ENCODE measurements around the gene PSMA7.

Gene PSMA7

DNA sequence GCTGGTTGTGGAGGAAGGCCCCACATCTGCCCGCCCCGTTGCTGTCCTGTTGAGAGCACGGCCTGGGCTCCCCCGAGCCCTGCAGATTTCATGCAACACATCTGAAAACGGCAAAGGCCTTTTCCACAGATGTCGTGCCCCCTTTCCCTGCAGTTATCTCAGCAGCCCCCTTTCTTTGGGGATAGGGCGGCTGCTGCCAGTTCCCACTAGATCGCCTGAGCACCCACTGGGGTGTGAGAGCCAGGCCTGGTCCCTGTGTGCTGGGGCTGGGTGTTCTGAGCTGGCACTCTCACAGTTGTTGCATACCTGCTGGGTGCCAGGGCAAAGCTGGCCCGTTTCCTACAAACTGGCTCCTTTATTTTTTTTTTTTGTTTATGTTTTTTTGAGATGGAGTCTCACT, 27.3 kb upstream of the PSMA7 start:
- no peak for DNase-seq

DNA sequence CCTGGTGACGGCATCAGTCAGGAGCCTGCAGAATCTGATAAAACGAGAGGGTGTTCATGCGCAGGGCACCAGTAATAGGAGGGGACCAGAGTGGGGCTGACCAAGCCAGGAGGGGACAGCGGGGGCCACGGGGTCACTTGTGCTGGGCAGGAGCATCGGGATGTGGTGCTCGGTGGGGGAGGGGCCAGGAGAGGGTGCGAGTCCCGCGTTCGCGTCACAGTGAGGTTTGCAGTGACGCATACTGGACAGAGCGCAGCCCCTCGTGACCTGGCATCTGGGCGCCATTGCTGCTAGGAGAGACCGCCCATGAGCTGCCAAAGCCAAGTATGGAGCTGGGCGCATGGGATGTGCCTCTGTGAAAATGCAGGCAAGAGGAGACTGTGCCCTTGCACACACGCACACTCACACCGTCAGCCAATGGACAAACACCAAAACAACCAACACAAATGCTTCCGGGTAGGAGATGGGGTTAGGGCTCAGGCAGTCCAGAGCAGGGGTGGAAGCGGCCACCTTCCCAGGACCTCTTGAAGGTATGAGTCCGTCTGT, 25.8 kb upstream of the PSMA7 start:
- no peak for DNase-seq

DNA sequence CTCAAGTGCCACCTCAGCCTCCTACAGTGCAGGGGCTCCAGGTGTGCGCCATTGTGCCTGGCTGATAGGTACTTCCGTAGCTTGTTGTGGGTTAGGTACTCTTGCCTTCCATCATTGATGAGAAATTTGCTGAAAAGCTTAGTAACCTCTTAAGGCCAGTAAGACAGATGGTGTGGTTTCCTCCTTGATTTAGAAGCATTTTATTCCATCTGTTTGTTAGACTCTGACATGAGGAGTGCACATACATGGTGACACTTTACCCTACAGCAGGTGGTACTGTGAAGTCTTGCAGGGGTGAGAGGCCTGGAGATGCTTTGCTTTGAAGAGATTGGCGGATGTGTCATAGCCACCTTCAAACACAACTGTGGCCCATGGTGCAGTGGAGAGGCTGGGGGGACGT, 24.9 kb upstream of the PSMA7 start:
- DNase-seq: no peak

DNA sequence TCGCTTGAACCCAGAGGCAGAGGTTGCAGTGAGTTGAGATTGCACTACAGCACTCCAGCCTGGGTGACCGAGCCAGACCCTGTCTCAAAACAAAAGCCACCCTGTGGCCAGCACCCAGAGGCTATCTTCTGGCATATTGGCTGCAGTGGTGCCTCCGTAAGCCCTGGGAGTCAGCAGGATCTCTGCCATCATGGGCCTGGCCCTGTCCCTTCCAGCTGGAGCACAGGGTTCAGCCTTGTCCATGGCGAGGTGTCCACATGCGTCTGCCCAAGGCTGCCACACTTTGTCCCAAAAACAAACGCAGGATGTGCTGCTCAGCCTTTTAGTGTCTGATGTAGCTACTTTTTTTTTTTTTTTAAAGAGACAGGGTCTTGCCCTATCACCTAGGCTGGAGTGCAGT, 24.3 kb upstream of the PSMA7 start:
- DNase-seq: no peak

DNA sequence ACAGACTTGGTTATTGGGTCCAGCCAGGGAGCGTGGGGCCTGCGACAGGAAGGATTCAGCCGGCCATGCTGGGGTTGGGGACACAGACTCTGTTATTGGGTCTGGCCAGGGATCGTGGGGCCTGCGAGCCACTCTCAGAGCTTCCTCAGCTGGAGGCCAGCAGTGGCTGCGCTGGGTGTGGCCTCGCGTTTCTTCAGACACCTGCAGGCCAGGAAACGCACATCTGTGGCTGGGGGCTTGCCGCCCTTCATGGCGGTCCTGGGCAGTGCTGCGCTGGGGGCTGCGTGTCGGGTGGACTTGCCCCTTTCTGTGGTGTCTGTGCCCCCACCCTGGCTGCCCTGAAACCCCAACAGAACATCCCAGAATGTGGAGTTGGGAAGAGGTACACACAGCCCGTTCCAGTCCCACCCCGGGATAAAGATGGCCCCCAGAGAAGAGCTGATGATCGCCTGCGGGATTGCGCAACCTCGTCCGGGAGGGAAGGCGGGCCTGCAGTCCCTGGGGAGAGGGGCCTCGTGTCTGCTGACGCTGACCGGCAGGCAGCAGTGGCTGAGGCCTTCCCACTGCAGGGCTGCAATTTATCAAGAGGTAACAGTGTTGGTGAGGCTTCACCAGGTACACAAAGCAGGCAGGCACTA, 22.7 kb upstream of the PSMA7 start:
- no peak for DNase-seq

DNA sequence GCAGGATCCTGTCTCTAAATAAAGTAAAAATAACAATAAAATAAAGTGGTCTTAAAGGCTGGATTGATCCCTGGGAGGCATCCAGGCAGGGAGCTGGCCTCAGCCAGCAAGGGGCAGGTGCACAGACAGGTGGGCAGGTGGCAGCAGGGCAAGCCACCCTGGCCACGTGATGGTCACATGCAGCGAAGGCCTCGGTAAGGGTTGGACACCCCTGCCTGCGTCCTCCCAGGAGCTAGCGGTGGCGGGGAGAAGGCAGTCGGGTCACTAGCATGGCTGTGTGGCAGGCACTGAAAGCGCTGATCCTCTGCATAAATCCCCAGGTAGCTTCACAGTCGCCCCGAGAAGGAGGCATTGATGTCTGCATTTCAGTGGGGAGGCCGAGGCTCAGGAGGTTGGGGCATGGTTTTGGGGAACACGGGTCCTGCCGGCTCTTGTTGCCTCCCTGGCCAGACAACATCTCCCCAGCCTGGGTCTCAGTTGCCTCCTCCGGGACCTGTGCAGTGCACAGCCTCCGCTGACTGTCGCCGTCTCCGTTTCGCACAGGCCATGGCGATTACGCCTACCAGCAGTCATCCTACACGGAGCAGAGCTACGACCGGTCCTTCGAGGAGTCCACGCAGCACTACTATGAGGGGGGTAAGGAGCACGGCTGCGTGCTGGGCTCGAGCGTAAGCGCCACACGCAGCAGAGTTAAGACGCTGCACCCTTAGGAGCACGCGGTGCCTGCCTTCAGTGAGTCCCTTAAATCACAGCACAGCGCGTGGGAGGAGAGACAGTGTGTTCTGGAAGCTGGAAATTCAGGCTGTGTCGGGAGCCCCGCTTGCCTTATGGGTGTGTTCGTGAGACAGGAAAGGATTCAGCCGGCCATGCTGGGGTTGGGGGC, 21.9 kb upstream of the PSMA7 start:
- DNase-seq: no peak

DNA sequence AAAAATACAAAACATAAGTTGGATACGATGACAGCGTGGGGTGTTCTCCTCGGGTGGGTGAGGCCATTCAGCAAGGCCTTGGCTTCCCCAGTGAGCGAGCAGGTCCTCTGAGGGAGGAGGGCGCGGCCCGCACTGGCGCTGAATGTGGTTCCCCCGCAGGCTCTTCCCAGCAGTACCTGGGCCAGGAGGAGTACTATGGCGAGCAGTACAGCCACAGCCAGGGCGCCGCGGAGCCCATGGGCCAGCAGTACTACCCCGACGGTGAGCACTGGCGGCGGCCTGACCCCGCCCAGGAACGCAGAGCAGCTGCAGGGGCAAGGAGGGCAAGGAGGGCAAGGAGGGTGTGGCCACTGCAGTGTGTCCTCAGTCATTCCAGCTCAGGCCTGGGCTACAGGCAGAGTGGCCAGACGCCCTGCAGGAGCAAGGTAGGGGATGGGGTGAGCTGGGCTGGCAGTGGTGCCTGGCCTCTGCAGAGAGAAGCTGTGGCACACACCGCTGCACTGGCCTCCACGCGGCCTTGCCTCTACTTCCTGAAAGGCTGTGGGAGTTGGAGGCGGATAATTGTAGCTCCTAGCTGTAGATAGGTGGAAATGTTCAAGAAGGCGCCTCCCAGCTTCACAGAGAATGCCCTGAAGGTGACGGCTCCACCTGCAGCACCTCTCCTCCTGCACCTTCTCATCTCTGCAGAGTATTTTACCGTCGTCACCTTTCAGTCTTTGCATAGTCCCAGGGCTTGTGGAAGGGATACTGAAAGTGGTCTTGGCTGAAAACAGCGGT, 21.0 kb upstream of the PSMA7 start:
- no peak for DNase-seq

DNA sequence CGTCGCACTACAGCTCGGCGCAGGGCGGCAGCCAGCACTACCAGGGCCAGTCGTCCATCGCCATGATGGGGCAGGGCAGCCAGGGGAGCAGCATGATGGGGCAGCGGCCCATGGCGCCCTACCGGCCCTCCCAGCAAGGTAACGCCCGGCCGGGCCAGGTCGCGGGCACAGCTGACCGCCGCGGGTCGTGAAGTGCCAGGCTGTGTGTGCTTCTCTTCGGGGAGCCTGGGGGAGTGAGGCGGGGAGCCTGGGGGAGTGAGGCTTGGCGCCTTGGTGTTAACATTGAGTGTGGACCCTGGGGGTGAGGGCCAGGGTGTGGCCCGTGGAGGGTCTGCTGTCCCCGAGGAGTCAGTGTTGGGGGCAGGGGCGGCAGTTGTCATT, 20.3 kb upstream of the PSMA7 start:
- DNase-seq: no peak

DNA sequence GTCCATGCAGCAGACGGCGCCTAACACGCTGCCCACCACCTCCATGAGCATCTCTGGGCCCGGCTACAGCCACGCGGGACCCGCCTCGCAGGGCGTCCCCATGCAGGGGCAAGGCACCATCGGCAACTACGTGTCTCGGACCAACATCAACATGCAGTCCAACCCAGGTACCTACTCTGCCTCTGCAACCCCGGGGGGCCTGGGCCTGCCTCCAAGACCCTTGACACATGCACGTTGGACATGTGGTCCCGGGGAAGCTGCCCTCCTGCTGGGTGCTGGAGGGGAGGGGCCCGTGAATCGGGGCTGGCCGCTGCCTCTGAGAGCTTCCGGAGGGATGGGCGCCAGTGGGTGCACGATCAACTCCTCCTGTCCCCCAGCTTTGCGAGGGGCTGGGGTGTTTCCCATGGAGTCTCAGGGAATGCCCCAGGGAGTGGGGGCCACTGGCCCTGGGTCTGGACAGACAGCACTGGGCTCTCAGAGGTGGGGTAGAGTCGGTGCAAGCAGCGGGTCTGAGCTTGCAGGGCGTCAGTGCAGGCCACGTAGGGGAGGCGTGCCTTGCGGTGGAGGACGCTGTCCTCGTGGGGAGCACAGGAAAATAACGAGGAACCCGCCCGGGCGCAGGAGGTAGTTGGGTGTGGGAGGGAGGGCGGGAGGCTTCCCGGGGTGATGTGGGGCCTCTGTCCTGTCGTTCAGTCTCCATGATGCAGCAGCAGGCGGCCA, 19.7 kb upstream of the PSMA7 start:
- no peak for DNase-seq

DNA sequence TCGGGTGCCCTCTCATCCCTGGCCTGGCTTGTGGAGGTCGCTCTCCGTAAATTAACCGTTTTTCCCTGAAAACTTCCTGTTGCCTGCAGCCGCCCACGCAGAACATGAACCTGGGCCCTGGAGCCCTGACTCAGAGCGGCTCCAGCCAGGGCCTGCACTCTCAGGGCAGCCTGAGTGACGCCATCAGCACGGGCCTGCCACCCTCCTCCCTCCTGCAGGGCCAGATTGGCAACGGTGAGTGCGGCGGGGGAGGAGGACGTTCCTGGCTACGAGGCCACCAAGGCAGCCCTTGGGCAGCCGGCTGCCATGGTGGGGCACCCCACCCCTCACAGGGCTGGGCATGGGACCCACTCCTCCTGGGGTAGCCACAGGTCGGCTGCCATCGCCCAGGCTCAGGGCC, 18.2 kb upstream of the PSMA7 start:
- DNase-seq: no peak

DNA sequence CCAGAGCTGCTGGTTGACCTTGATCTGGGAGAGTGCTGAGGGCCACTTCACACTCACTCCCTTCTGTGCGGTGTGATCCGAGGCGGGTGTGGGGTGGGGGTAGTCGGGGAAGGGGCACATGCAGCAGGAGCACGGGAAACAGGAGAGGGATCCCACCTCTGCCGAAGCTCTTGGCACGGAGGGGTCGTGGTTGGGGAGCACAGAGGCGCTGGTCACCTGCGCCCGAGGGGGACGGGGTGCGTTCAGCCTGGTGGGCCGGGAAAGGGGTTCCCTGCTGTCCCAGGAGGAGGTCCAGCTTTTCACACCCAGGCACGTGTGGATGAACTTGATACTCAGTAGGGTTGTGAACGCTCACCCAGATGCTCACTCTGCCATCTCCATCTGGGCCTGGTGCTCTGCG, 17.7 kb upstream of the PSMA7 start:
- no peak for DNase-seq

DNA sequence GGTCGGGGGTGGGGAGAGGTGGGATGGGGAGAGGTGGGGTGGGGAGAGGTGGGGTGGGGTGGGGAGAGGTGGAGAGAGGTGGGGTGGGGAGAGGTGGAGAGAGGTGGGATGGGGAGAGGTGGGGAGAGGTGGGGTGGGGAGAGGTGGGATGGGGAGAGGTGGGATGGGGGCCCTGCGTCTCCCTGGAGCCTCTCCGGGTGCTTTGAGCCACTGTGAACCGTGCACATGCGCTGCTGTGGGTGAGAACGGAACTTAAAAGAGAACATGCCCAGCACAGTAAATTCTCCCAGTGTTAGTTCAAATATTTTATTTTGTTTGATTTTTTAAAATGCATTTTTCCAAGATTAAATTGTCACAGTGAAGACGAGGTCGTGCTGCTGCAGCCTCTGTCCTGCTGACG, 17.1 kb upstream of the PSMA7 start:
- no peak for DNase-seq

DNA sequence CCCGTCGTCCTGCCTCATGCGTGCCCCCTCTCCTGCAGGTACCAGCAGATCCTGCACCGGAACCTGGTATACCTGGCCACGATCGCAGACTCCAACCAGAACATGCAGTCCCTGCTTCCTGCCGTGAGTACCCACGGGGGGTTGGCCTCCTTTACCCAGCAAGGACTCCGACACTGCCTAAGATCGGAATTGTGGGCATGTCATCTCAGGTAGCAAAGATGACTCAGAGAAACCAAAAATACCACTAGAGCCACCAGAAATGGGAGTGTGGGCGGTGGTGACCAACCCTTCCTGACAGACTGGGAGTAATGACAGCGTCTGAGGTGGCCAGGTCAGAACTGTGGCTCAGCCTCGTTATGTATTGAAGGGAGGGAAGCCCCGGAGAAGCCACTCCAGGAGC, 16.6 kb upstream of the PSMA7 start:
- no peak for DNase-seq

DNA sequence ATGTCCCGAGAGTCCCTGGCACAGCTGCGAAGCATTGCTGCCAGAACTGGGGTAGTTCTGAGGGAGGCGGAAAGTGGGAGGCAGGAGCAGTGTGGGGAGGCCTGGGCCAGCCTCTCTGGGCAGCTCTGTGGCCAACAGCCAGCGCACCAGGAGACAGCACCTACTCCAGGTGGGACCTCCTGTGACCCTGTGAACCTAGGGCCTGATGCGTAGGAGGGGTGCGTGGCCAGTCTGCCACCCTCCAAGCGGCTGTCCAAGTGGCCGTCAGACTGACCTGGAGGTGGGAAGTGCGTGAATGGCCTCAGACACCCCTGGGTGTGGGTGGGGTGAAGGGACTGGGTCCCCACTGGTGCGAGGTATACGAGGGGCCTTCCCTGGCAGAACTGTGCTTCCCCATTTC, 15.9 kb upstream of the PSMA7 start:
- no peak for DNase-seq

DNA sequence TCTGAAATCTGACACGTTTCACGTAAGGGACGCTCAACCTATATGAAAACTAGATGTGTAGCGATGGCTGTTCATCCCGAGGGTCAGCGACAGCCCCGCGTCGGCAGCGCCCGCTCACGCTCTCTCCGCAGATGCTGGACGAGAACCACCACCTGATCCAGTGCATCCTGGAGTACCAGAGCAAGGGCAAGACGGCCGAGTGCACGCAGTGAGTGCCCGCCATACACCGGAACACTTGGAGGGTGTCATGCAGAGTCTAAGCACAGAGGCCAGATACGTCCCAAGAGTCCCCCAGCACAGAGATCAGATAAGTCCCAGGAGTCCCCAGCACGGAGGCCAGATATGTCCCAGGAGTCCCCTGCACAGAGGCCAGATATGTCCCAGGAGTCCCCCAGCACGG, 15.3 kb upstream of the PSMA7 start:
- no peak for DNase-seq

DNA sequence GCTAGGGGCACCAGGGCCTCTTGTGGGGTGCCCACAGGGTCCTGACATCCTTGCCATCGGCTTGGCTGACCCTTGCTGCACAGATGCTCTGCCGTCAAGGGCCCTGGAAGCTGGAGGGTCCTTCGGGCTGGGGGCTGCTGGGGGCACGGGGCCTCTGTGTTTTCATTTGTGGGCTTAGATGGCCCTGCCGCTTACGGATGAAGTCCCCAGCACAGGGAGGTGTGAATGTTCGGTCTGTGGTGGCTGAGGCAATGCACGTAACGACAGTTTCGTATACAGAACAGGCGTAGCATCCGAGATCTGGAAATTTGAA, 14.8 kb upstream of the PSMA7 start:
- no peak for DNase-seq

DNA sequence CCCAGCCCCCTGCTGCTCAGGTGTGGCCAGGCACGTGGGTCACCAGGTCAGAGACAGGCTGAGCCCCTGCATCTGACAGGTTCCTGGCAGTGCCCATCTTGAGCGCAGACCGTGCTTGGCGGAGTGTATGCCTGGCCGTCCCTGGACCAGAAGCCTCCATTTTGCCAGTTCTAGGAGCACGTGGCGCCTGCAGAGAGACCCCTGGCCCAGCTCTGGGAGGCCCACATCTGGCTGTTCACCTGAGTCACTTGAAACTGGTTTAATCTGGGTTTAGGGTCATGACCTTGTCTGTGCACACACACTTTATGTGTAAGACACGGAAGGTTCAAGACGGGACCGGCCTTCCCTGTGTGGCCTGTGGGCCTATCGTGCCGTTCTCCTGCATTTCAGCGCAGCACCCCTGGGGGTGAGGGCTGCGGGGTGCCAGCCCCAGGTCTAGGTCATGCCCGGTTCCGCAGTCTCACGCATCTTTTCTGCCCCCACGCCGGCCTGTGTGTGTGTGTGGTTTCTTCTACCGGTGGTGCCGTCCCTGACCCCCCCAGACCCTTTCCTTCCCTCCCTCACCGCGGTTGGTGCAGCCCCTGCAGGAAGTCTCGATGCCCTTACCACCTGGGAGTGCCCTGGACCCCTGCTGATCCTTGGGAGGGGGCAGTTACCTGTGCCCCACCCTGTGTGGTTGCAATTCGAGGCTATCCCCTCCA, 14.3 kb upstream of the PSMA7 start:
- no peak for DNase-seq

DNA sequence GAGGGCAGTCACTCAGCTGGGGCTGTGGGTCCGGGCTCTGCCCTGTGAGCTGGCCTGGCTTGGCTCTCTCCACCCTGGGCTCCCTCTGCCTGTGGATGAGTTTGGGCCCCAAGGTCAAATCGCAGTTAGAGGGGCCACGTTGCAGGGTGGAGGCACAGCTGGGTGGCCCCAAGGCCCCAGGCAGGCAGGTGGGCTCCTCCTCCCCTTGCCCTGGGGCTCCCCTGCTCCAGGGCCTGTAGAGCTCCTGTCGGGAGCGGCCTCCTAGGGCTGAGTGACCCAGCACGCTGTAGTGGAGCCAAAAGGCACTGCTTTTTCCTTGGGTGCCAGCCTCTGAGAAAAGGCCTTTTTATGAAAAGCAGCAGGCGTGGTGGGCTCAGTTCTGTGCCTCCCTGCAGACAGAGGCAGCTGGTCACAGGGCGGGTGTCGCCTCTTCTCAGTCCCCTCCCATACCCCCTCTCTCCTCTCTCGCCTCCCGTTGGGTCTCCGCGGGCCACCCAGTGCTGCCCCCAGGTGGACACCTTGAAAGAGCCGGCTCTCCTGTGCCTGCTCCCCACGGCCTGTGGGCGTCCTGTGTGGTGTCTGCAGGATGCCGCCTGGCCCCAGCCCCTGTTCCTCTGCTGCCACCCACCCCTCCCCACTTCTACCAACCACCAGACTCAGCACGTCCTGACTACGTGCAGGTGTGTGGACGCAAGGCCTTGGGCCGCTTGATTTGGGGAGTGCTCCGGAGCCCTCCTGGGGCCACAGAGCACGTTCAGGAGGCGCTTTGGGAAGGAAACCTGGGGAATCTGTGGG, 13.6 kb upstream of the PSMA7 start:
- DNase-seq: no peak

DNA sequence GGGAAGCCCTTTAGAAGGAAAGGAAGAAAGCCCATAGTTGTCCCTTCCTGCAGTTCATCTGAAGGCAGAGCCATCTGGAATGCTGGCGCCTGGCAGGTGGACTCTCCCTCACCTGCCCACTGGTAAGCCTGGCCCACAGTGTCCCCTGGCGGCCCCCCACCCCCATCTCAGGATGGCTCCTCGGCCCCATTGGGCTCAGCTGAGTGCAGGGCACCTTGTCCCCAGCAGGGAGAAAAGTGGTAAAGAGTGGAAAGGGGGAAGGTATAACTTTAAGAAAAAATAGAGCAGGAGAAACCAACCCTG, 13.0 kb upstream of the PSMA7 start:
- DNase-seq: no peak

DNA sequence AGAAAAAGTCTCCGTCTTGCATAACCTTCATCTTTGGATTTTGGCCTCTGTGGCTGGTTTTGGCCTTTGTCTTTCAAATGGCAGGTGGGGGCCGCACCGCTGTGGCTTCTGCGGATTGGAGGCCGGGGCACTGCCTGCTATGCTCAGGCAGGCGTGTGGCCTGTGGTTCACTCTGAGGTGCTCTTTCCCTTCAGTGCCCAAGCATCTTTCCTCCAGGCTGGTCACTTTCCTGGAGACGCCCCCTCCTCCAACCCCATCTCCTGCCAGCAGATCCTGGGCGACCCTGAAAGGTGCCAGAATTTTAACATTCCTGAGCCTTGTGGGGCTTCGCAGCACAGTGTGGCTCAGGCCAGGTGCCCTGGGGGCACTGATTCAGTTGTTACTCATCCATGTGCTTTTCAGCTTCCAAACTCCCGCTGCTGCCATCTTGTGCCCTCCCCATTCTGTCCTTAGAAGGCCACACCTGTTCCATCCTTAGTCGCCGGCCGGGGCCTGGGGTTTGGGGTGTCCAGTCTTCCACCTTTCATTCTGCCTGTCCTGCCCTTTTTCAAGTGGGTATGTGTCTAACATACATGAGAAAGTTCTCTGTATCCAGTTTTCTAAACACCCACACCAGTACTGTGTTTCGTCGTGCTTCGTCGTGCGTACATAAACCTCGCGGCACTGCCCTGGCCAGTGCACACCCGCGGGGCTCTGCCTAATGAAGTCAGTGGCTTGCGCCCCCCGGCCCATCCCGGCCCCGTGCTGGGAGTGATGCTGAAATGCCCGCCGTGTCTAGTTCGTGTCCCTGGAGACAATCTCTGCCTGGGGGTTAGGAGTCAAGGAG, 12.4 kb upstream of the PSMA7 start:
- DNase-seq: no peak

DNA sequence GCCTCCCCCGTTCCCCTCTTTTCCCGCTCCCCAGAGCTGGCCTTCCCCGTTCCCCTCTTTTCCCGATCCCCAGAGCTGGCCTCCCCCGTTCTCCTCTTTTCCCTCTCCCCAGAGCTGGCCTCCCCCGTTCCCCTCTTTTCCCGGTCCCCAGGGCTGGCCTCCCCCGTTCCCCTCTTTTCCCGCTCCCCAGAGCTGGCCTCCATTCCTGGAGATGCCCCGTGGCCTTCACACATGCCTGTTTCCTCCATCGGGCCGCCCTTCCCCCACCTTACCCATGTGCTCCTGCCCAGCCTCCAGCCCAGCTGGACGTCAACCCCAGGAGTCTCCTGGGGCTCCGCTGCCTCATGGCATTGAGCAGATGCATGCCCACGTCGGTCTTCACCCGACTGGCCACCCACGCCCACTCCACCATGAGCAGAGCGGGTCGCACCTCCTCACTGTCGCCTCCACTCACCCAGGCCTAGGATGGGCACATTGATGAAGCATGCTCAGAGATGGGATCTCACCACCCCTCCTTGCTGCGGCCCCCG, 8.7 kb upstream of the PSMA7 start:
- no peak for DNase-seq
